Tibial artery (tissue), 4 donors: ENCODE data around the gene KASH5.

ENCODE experiments used
- DNase-seq, 2 donors: peaks; one replicate each; pipeline ENCODE4 v3.0.0-alpha.2; 2019
- H3K27ac ChIP-seq, 2 donors: fragments of 200-600 bp; sonication (generic) in 1 of 2; 1 replicate in 1 of 2; 2 replicates in 1 of 2; pipeline ENCODE4 v1.5.1; 2018 to 2019; ENCODE audit warnings: mild to moderate bottlenecking in 1 of 2
- H3K27me3 ChIP-seq, 2 donors: fragments of 200-600 bp; sonication (generic) in 1 of 2; one replicate each; pipeline versions ENCODE4 v1.5.1 to v1.6.0; 2016 to 2019
- H3K36me3 ChIP-seq, 3 donors: fragments of 200-600 bp; sonication (generic) in 2 of 3; one replicate each; pipeline ENCODE4 v1.5.1; 2016 to 2019; ENCODE audit warnings: mild to moderate bottlenecking in 2 of 3
- H3K4me1 ChIP-seq, 4 donors: fragments of 200-600 bp; sonication (generic) in 2 of 4; 1 replicate in 3 of 4; 2 replicates in 1 of 4; pipeline ENCODE4 v1.5.1; 2016 to 2019
- H3K4me3 ChIP-seq, 2 donors: fragments of 200-600 bp; sonication (generic) in 1 of 2; 1 replicate in 1 of 2; 2 replicates in 1 of 2; pipeline ENCODE4 v1.5.1; 2018 to 2019; ENCODE audit warnings: mild to moderate bottlenecking in 2 of 2
- H3K9me3 ChIP-seq, 3 donors: fragments of 200-600 bp; sonication (generic) in 1 of 3; one replicate each; pipeline ENCODE4 v1.5.1; 2016 to 2019
- intact Hi-C: fragments of 100-400 bp; cut with DNase I; formaldehyde crosslinking; loops from one replicate; pipeline ENCODE4 v1.15.0; 2023; ENCODE audit warnings: low total_unique reads
- TF ChIP-seq, protein P1 (sequence below), 2 experiments: fragments of 200-600 bp in 1 of 2; fragments of 450-650 bp in 1 of 2; IDR thresholded peaks; one replicate each; pipeline ENCODE4 v1.5.1; 2017 to 2019; ENCODE audit warnings: antibody characterized with exemption in 2 of 2, mild to moderate bottlenecking in 1 of 2, moderate library complexity in 1 of 2

Gene KASH5

DNA sequence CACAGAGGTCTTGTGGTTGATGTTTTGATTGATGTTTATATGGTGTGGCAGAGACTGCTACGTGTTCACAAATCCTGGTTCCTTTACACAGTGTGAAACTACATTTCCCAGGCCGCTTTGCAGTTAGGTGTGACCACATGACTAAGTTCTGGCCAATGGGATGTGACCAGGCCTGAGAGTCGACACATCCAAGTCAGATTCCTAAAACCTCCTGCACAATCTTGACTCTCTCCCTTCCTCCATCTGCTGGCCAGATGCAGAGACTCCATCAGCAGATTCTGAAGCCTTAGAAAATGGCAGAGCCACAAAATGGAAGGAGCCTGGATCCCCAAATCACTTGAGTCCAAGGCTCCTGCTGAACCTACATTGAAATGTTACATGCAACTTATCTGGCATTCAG is 40.2 kb upstream of the KASH5 start:
- Histone ChIP-seq H3K4me1 (no peaks in the 10 kb centered on the region), H3K27ac (no peak overlapping the region), H3K4me3 (no peak overlapping the region), H3K27me3 (no peaks in the 10 kb centered on the region), H3K36me3 (peaks cover 76 to 100% (median 86%) of the 10 kb centered on the region in 3 donors), H3K9me3 (no peaks in the 10 kb centered on the region)
- TF ChIP-seq, protein P1, sequence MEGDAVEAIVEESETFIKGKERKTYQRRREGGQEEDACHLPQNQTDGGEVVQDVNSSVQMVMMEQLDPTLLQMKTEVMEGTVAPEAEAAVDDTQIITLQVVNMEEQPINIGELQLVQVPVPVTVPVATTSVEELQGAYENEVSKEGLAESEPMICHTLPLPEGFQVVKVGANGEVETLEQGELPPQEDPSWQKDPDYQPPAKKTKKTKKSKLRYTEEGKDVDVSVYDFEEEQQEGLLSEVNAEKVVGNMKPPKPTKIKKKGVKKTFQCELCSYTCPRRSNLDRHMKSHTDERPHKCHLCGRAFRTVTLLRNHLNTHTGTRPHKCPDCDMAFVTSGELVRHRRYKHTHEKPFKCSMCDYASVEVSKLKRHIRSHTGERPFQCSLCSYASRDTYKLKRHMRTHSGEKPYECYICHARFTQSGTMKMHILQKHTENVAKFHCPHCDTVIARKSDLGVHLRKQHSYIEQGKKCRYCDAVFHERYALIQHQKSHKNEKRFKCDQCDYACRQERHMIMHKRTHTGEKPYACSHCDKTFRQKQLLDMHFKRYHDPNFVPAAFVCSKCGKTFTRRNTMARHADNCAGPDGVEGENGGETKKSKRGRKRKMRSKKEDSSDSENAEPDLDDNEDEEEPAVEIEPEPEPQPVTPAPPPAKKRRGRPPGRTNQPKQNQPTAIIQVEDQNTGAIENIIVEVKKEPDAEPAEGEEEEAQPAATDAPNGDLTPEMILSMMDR (IDR thresholded peaks at IDR 0.05), result no peak
- intact Hi-C loops, result loop anchor here (10.0 kb wide), 1 partner anchor 83 kb away; no protein-coding TSS in a partner anchor
- DNase-seq, result no peak

DNA sequence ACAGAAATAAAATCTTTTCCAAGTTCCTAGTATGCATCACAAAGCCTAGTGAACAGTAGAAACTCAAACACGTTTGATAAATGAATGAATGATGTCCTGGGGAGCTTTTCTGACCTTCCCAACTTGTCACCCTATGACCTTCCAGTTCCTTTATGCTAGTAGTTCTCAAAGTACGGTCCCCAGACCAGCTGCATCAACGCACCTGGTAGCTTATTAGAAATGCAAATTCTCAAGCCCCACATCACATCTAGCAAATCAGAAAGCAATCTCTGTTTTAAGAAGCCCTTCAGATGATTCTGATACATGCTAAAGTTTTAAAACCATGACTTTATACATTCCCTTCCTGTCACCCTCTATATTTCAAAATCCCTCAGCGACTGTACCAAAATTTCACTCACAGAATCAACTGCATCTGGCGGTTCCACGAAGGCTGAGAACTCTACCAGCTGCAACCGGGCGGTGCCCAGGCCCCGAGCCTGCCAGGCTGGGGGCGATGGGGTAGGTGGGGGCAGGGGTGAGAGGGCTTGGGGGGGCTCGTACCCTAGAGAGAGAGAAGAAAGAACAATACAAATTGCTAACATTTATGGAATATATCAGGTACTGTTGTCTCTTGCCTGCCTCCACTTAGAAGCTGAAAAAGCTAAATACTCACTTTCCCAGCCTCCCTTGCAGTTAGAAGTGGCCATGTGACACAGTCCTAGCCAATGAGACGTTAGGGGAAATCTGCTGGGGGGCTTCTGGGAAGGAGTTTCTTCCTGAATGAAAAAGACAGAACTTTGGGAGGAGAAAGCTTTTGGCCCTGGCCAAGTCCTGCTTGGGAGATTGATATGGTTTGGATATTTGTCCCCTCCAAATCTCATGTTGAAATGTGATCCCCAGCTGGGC is 39.5 kb upstream of the KASH5 start:
- TF ChIP-seq, protein P1 (IDR thresholded peaks at IDR 0.05), result no peak
- no peak overlapping the region for H3K4me3 ChIP-seq
- no peaks in the 10 kb centered on the region for H3K9me3 ChIP-seq
- no peaks in the 10 kb centered on the region for H3K4me1 ChIP-seq
- DNase-seq, result no peak
- H3K36me3 ChIP-seq, result peaks cover 68 to 100% (median 85%) of the 10 kb centered on the region in 3 donors
- intact Hi-C loops, result loop anchor here (10.0 kb wide), 1 partner anchor 84 kb away; no protein-coding TSS in a partner anchor
- H3K27ac ChIP-seq, result no peak overlapping the region
- H3K27me3 ChIP-seq, result no peaks in the 10 kb centered on the region

DNA sequence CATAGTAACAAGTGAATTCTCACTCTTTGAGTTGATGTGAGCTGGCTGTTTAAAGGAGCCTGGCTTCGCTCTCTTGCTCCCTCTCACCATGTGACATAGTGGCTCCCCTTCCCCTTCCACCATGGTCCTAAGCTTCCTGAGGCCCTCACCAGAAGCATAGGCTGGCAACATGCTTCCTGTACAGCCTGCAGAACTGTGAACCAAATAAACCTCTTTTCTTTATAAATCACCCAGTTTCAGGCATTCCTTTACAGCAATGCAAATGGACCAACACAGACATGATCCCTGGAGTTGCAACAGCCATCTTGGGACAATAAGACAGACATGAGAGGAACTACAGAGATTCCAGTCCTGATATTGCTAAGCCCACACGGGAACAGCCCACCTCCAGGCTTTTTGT is 38.5 kb upstream of the KASH5 start:
- TF ChIP-seq, protein P1 (IDR thresholded peaks at IDR 0.05), result no peak
- Histone ChIP-seq H3K36me3 (peaks cover 65 to 100% (median 82%) of the 10 kb centered on the region in 3 donors), H3K27ac (no peak overlapping the region), H3K9me3 (no peaks in the 10 kb centered on the region), H3K4me3 (no peak overlapping the region), H3K27me3 (no peaks in the 10 kb centered on the region), H3K4me1 (no peaks in the 10 kb centered on the region)
- intact Hi-C loops, result loop anchor here (10.0 kb wide), 1 partner anchor 85 kb away; no protein-coding TSS in a partner anchor
- DNase-seq, result no peak

DNA sequence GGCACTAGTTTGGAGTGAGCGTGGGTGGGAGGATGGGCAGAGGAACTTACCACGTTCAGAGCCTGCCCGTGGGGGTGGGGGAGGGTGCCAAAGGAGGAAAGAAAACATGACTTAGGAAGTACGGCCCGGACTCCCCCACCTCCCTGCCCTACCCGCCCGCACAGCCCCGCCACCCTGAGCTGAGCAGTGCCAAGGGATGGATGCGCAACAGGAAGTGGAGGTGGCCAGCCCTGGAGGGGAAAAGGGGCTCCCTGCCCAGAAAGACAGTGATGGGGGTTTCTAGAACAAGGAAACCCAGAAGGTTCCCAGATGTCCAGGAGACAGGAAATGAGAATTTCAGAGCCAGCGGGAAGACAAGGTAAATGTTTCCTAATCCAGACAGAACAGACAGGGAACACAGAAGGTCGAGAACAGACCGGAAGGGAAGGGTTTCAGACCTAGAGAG is 32.1 kb upstream of the KASH5 start:
- intact Hi-C loops, result no loop called here
- no peaks in the 10 kb centered on the region for H3K27me3 ChIP-seq

DNA sequence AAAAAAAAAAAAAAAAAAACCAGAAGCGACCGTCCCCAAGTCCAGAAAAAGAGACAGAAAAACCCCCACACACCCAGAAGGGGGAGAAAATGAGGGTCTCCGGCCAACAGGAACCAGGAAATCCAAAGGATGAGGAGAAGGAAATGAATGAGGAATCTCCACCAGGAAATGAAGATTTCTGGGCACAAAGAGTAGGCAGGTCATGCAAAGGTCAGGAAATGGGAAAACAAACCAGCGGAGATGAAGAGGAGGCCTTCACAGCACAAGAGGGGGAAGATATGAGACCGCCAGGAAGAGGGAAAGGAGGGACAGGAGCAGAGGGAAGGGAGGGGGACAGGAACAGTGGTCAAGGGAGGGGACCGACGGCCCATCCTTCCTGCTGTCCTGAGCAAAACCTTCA is 31.7 kb upstream of the KASH5 start:
- Histone ChIP-seq H3K27me3 (no peaks in the 10 kb centered on the region), H3K4me1 (peaks cover 0 to 15% (median 3%) of the 10 kb centered on the region in 4 donors), H3K36me3 (peaks cover 42 to 80% (median 58%) of the 10 kb centered on the region in 3 donors), H3K4me3 (no peak overlapping the region), H3K27ac (no peak overlapping the region), H3K9me3 (no peaks in the 10 kb centered on the region)
- DNase-seq, result no peak
- intact Hi-C loops, result no loop called here
- TF ChIP-seq, protein P1 (IDR thresholded peaks at IDR 0.05), result no peak

More for the DNA sequence above, 32.1 kb upstream of the KASH5 start:
- no peak for DNase-seq
- no peak overlapping the region for H3K4me3 ChIP-seq
- TF ChIP-seq, protein P1 (IDR thresholded peaks at IDR 0.05), result no peak
- H3K9me3 ChIP-seq, result no peaks in the 10 kb centered on the region
- H3K27ac ChIP-seq, result no peak overlapping the region
- H3K4me1 ChIP-seq, result peaks cover 0 to 11% (median under 1%) of the 10 kb centered on the region in 4 donors
- peaks cover 46 to 85% (median 59%) of the 10 kb centered on the region in 3 donors for H3K36me3 ChIP-seq
